HepG2 (cell line): ENCODE measurements around the gene POC1B. TPM values are rescaled to one million over a fixed set of nuclear protein-coding genes. Genes with fewer than 3 reads are reported as not detected.

Experiments
- ATAC-seq: fragments of 200-7000 bp; cut with Tn5 transposase; 3 replicates; pipeline ENCODE4 v1.9.1; 2020; ENCODE audit warnings: mild to moderate bottlenecking, moderate library complexity
- BruUV-seq: library from RNA; stranded (reverse); fragments of 400-500 nt; replicated peaks from 2 replicates; lab custom pipeline; 2021; lab: Mats Ljungman, UMichigan
- CTCF ChIA-PET: fragments of 300-600 bp; formaldehyde crosslinking; extraction: SDS; loops from one replicate; lab custom pipeline; 2021; ENCODE audit warnings: low total read pairs, inconsistent platforms, low intra/inter-chr PET ratio; lab: Yijun Ruan, JAX
- POLR2A ChIA-PET: fragments of 350-600 bp; sonication (Branson Sonifier 250); formaldehyde crosslinking; loops from one replicate; lab custom pipeline; 2020; ENCODE audit warnings: antibody characterized with exemption, inconsistent platforms; lab: Yijun Ruan, JAX
- DNase-seq: peaks from one replicate; pipeline ENCODE4 v3.0.0-alpha.2; 2015; ENCODE audit warnings: low spot score
- FAIRE-seq: peaks from 3 replicates; lab custom pipeline; 2011; peaks lifted over from hg19 to GRCh38; lab: Jason Lieb, UNC
- H2AFZ ChIP-seq: one replicate; pipeline ENCODE4 v1.6.1; 2011; ENCODE audit warnings: low read length, inconsistent platforms
- H3K27ac ChIP-seq: fragments of 300-600 bp; 3 replicates; pipeline ENCODE4 v1.8.0; 2011; ENCODE audit warnings: mixed run types, mild to moderate bottlenecking, mixed read lengths, low read length, inconsistent platforms; ENCODE audit not compliant: insufficient read depth; ENCODE audit errors: extremely low read length
- H3K27me3 ChIP-seq, 2 experiments: fragments of 200-600 bp in 1 of 2; 2 replicates in 1 of 2; 3 replicates in 1 of 2; pipeline versions ENCODE4 v1.6.0 to v1.8.0; 2011; ENCODE audit warnings: low read length in 2 of 2, mild to moderate bottlenecking in 2 of 2, moderate library complexity in 2 of 2, inconsistent platforms in 1 of 2; ENCODE audit not compliant: insufficient read depth in 2 of 2, control insufficient read depth in 1 of 2
- H3K36me3 ChIP-seq, 2 experiments: fragments of 200-600 bp in 1 of 2; replicated peaks in 1 of 2; 2 replicates in 1 of 2; 3 replicates in 1 of 2; pipeline versions ENCODE4 v1.5.1 to v1.8.0; 2011; ENCODE audit warnings: low read length in 2 of 2, inconsistent platforms in 1 of 2; ENCODE audit not compliant: insufficient read depth in 2 of 2, control insufficient read depth in 1 of 2
- H3K4me1 ChIP-seq: 2 replicates; pipeline ENCODE4 v1.5.1; 2012; ENCODE audit warnings: low read length, inconsistent platforms; ENCODE audit not compliant: insufficient read depth
- H3K4me2 ChIP-seq: 2 replicates; pipeline ENCODE4 v1.6.0; 2011; ENCODE audit warnings: low read depth, low read length, inconsistent platforms
- H3K4me3 ChIP-seq, 3 experiments: fragments of 200-600 bp in 1 of 3; sonication (generic), shearing (Covaris generic) in 1 of 3; replicated peaks in 1 of 3; 2 replicates each; pipeline ENCODE4 v1.5.1; 2011 to 2016; ENCODE audit warnings: low read length in 3 of 3, inconsistent platforms in 2 of 3, low read depth in 2 of 3, mild to moderate bottlenecking in 2 of 3, control low read depth in 1 of 3, mixed read lengths in 1 of 3; ENCODE audit not compliant: insufficient read depth in 1 of 3
- H3K79me2 ChIP-seq: one replicate; pipeline ENCODE4 v1.6.1; 2011; ENCODE audit warnings: low read length, inconsistent platforms; ENCODE audit not compliant: insufficient read depth
- H3K9ac ChIP-seq: 2 replicates; pipeline ENCODE4 v1.6.0; 2011; ENCODE audit warnings: mild to moderate bottlenecking, low read depth, low read length, inconsistent platforms; ENCODE audit not compliant: insufficient read depth
- H3K9me3 ChIP-seq: 2 replicates; pipeline ENCODE4 v1.5.1; 2012; ENCODE audit warnings: mild to moderate bottlenecking, low read length
- H4K20me1 ChIP-seq: 2 replicates; pipeline ENCODE4 v1.6.0; 2011; ENCODE audit warnings: inconsistent platforms, mild to moderate bottlenecking, low read length, moderate library complexity; ENCODE audit not compliant: insufficient read depth
- DR1 ChIP-seq: sonication (generic); formaldehyde crosslinking; IDR thresholded peaks from 2 replicates; pipeline ENCODE4 v1.8.0; 2021; ENCODE audit warnings: mild to moderate bottlenecking, missing genetic modification reagents, inconsistent platforms
- FOSL2 ChIP-seq: sonication (generic); formaldehyde crosslinking; IDR thresholded peaks from 2 replicates; pipeline ENCODE4 v1.4.0; 2020; ENCODE audit warnings: missing genetic modification reagents
- GATAD2A ChIP-seq: IDR thresholded peaks from 2 replicates; pipeline ENCODE4 v1.6.1; 2016
- GMEB1 ChIP-seq: sonication (generic); formaldehyde crosslinking; IDR thresholded peaks from 2 replicates; pipeline ENCODE4 v1.5.1; 2020; ENCODE audit warnings: missing genetic modification reagents, mild to moderate bottlenecking, borderline replicate concordance
- HOXD1 ChIP-seq: sonication (generic); formaldehyde crosslinking; IDR thresholded peaks from 2 replicates; pipeline ENCODE4 v1.5.0; 2020; ENCODE audit warnings: missing genetic modification reagents
- IRF1 ChIP-seq: sonication (generic); formaldehyde crosslinking; IDR thresholded peaks from 2 replicates; pipeline ENCODE4 v1.4.0; 2020; ENCODE audit warnings: low read depth, mild to moderate bottlenecking, missing genetic modification reagents
- MYC ChIP-seq: sonication (generic); formaldehyde crosslinking; IDR thresholded peaks from 2 replicates; pipeline ENCODE4 v1.9.0; 2021; ENCODE audit warnings: missing genetic modification reagents, borderline replicate concordance
- NFYC ChIP-seq: IDR thresholded peaks from 2 replicates; pipeline ENCODE4 v1.6.1; 2016; ENCODE audit warnings: missing genetic modification reagents, missing compliant biosample characterization
- SRSF9 ChIP-seq: fragments of 200-400 bp; formaldehyde crosslinking; IDR thresholded peaks from 2 replicates; pipeline ENCODE4 v1.6.1; 2018; ENCODE audit warnings: borderline replicate concordance, mild to moderate bottlenecking, low read depth, low read length; ENCODE audit not compliant: insufficient read depth, poor library complexity, severe bottlenecking
- ZHX1 ChIP-seq: sonication (generic); formaldehyde crosslinking; IDR thresholded peaks from 2 replicates; pipeline ENCODE4 v1.8.1; 2022; ENCODE audit warnings: low read depth, mild to moderate bottlenecking, missing genetic modification reagents
- ZNF441 ChIP-seq: sonication (generic); formaldehyde crosslinking; IDR thresholded peaks from 2 replicates; pipeline ENCODE4 v1.7.0; 2021; ENCODE audit warnings: missing genetic modification reagents, borderline replicate concordance
- ZNF549 ChIP-seq: sonication (generic); formaldehyde crosslinking; IDR thresholded peaks from 2 replicates; pipeline ENCODE4 v1.5.0; 2020; ENCODE audit warnings: missing genetic modification reagents
- ZNF572 ChIP-seq: sonication (generic); formaldehyde crosslinking; IDR thresholded peaks from 2 replicates; pipeline ENCODE4 v1.5.1; 2020; ENCODE audit warnings: mild to moderate bottlenecking, missing genetic modification reagents
- ZNF580 ChIP-seq: IDR thresholded peaks from 2 replicates; pipeline ENCODE4 v1.6.1; 2016; ENCODE audit warnings: low read depth, borderline replicate concordance
- ZNF746 ChIP-seq: sonication (generic); formaldehyde crosslinking; IDR thresholded peaks from 2 replicates; pipeline ENCODE4 v1.8.0; 2022; ENCODE audit warnings: mild to moderate bottlenecking, missing genetic modification reagents
- WGBS: methylation state at CpG from one replicate; pipeline ENCODE4 v1.1.6; 2017; ENCODE audit warnings: low lambda C conversion rate; 5-methylcytosine and 5-hydroxymethylcytosine counted together
- in situ Hi-C: cut with HindIII; loops from 2 replicates; pipeline ENCODE4 v1.10.0; 2017; ENCODE audit warnings: low pct_unique_long_range_greater_than_20kb; ENCODE audit not compliant: extremely low pct_ligation_motif_present
- intact Hi-C: fragments of 100-400 bp; cut with micrococcal nuclease; formaldehyde crosslinking; loops from one replicate; pipeline ENCODE4 v1.10.0; 2022; ENCODE audit not compliant: unreplicated experiment
- polyA plus RNA-seq, 8 experiments: library from polyadenylated mRNA; depleted of rRNA in 3 of 8; stranded (reverse) in 7 of 8; unstranded in 1 of 8; fragments of >200 nt; fragmentation: Illumina TruSeq in 4 of 8; extraction: Trizol in 4 of 8; gene quantifications; 2 replicates each; pipeline versions ENCODE4 v1.2.1 to v1.2.3, GENCODE V29; 2011 to 2016; ENCODE audit warnings: low read depth in 4 of 8, missing spikeins in 1 of 8, mixed read lengths in 1 of 8; ENCODE audit not compliant: insufficient read depth in 1 of 8
- total RNA-seq, 5 experiments: library from RNA; depleted of rRNA; stranded (reverse); fragments of >200 nt; fragmentation: Illumina TruSeq; extraction: Trizol; gene quantifications; 2 replicates each; pipeline ENCODE4 v1.2.3, GENCODE V29; 2016; ENCODE audit warnings: low read depth in 1 of 5

POC1B gene
- total and polyA plus RNA-seq, 2 of the 13 experiments (the other 11 are each of a cell fraction or from before 2014, with no cell fraction given), result 9.3 to 11.0 TPM

GRCh38 chr12:89494411-89495231 lies 31.2 kb downstream of the POC1B start:
- ATAC-seq (no peak), FAIRE-seq (no peak), DNase-seq (no peak)
- H3K4me2 ChIP-seq, result no peak overlapping the region
- H2AFZ ChIP-seq, result no peak overlapping the region
- ChIA-PET POLR2A (no interaction called here), CTCF (no interaction called here)
- no peaks in the 10 kb centered on the region for H3K27me3 ChIP-seq
- H3K9ac ChIP-seq, result no peak overlapping the region
- intact Hi-C loops (no loop called here), in situ Hi-C loops (no loop called here)
- peaks cover 1 to 4% of the 10 kb centered on the region in 2 experiments; a peak in 2 of 5 replicates for H3K36me3 ChIP-seq
- H3K79me2 ChIP-seq, result no peaks in the 10 kb centered on the region
- H4K20me1 ChIP-seq, result no peaks in the 10 kb centered on the region
- H3K9me3 ChIP-seq, result no peaks in the 10 kb centered on the region
- WGBS, result 95% methylated on average over 7 of the region's 9 CpGs
- no peak for TF ChIP-seq ZHX1
- no peak for TF ChIP-seq FOSL2 (CRISPR knock-in tag)
- TF ChIP-seq DR1 (CRISPR knock-in tag), result no peak
- no peak for TF ChIP-seq ZNF549 (CRISPR knock-in tag)
- no peak for TF ChIP-seq ZNF572 (CRISPR knock-in tag)
- TF ChIP-seq NFYC (CRISPR knock-in tag), result no peak
- TF ChIP-seq GMEB1 (CRISPR knock-in tag), result no peak
- TF ChIP-seq IRF1 (CRISPR knock-in tag), result no peak
- TF ChIP-seq GATAD2A (CRISPR knock-in tag), result no peak
- TF ChIP-seq ZNF580, result no peak
- no peak for TF ChIP-seq ZNF746 (CRISPR knock-in tag)
- TF ChIP-seq SRSF9, result no peak
- no peak for TF ChIP-seq MYC (CRISPR knock-in tag)
- TF ChIP-seq HOXD1, result no peak
- TF ChIP-seq ZNF441 (CRISPR knock-in tag), result no peak
- no TSS peak for BruUV-seq
- no peak overlapping the region for H3K4me3 ChIP-seq
- H3K27ac ChIP-seq, result no peak overlapping the region
- H3K4me1 ChIP-seq, result peaks cover 17% of the 10 kb centered on the region
